ENCODE data around the gene UNC5CL. TPM values are rescaled to one million over a fixed set of nuclear protein-coding genes. Genes with fewer than 3 reads are reported as not detected.
A peak's percentile ranks its signal among the peaks of the same experiment; 100 is the strongest.

The UNC5CL gene
- total and polyA plus RNA-seq, 2 donors from 2014 or later = 41.3 to 53.7 TPM

GRCh38 chr6:41061196-41061726 is 22.2 kb upstream of the UNC5CL start:
- H3K27ac ChIP-seq (ENCODE audit: low read depth in 2 of 2, low read length in 2 of 2) = no peak overlapping the region
- intact Hi-C loops (cut with DNase I) = no loop called here
- H3K4me3 ChIP-seq (ENCODE audit: low read length in 3 of 3) = no peak overlapping the region

GRCh38 chr6:41059556-41059955 is 20.5 kb upstream of the UNC5CL start:
- H3K4me1 ChIP-seq (ENCODE audit: control insufficient read depth in 2 of 3, insufficient read depth in 2 of 3, low read depth in 1 of 3, low read length in 3 of 3) = peaks cover 0 to 22% (median 9%) of the 10 kb centered on the region in 3 donors
- no peaks in the 10 kb centered on the region for H3K9me3 ChIP-seq (ENCODE audit: control insufficient read depth in 2 of 3, insufficient read depth in 1 of 3, low read length in 3 of 3)
- intact Hi-C loops (cut with DNase I) = no loop called here
- no peak overlapping the region for H3K4me3 ChIP-seq (ENCODE audit: low read length in 3 of 3)
- no peaks in the 10 kb centered on the region for H3K36me3 ChIP-seq (ENCODE audit: control insufficient read depth in 2 of 3, insufficient read depth in 3 of 3, low read length in 3 of 3)
- no peak overlapping the region for H3K27ac ChIP-seq (ENCODE audit: low read depth in 2 of 2, low read length in 2 of 2)
- no peak for TF ChIP-seq CTCF (IDR thresholded peaks at IDR 0.05; ENCODE audit: borderline replicate concordance, extremely low read depth, insufficient read depth)
- no peaks in the 10 kb centered on the region for H3K27me3 ChIP-seq (ENCODE audit: control insufficient read depth, insufficient read depth, low read length)
- no peak overlapping the region for H3K9ac ChIP-seq (ENCODE audit: low read length in 3 of 3)
- no peak for DNase-seq
- no peak for FAIRE-seq

More at GRCh38 chr6:41061196-41061726, 22.2 kb upstream of the UNC5CL start:
- peaks cover 0 to 3% (median 0%) of the 10 kb centered on the region in 3 donors for H3K36me3 ChIP-seq (ENCODE audit: control insufficient read depth in 2 of 3, insufficient read depth in 3 of 3, low read length in 3 of 3)
- no peaks in the 10 kb centered on the region for H3K27me3 ChIP-seq (ENCODE audit: control insufficient read depth, insufficient read depth, low read length)
- peaks cover 0 to 26% (median 9%) of the 10 kb centered on the region in 3 donors for H3K4me1 ChIP-seq (ENCODE audit: control insufficient read depth in 2 of 3, insufficient read depth in 2 of 3, low read depth in 1 of 3, low read length in 3 of 3)
- H3K9me3 ChIP-seq (ENCODE audit: control insufficient read depth in 2 of 3, insufficient read depth in 1 of 3, low read length in 3 of 3) = no peaks in the 10 kb centered on the region
- no peak overlapping the region for H3K9ac ChIP-seq (ENCODE audit: low read length in 3 of 3)
- no peak for DNase-seq
- no peak for FAIRE-seq
- no peak for TF ChIP-seq CTCF (IDR thresholded peaks at IDR 0.05; ENCODE audit: borderline replicate concordance, extremely low read depth, insufficient read depth)

- DNase-seq = no peak
- Histone ChIP-seq H3K9me3 (ENCODE audit: control insufficient read depth in 2 of 3, insufficient read depth in 1 of 3, low read length in 3 of 3) (no peaks in the 10 kb centered on the region), H3K9ac (ENCODE audit: low read length in 3 of 3) (no peak overlapping the region), H3K27ac (ENCODE audit: low read depth in 2 of 2, low read length in 2 of 2) (peak overlapping the region; percentile 1 to 34), H3K36me3 (ENCODE audit: control insufficient read depth in 2 of 3, insufficient read depth in 3 of 3, low read length in 3 of 3) (no peaks in the 10 kb centered on the region), H3K4me1 (ENCODE audit: control insufficient read depth in 2 of 3, insufficient read depth in 2 of 3, low read depth in 1 of 3, low read length in 3 of 3) (peaks cover 0 to 14% (median 4%) of the 10 kb centered on the region in 3 donors), H3K27me3 (ENCODE audit: control insufficient read depth, insufficient read depth, low read length) (no peaks in the 10 kb centered on the region), H3K4me3 (ENCODE audit: low read length in 3 of 3) (no peak overlapping the region)
- intact Hi-C loops (cut with DNase I) = no loop called here
- no peak for TF ChIP-seq CTCF (IDR thresholded peaks at IDR 0.05; ENCODE audit: borderline replicate concordance, extremely low read depth, insufficient read depth)
- no peak for FAIRE-seq
These were observed 19.8 kb upstream of the UNC5CL start for GRCh38 chr6:41058783-41059181.

Data from kidney (tissue), 14 donors.